ENCODE data around the gene NRAP.

The NRAP gene

DNA sequence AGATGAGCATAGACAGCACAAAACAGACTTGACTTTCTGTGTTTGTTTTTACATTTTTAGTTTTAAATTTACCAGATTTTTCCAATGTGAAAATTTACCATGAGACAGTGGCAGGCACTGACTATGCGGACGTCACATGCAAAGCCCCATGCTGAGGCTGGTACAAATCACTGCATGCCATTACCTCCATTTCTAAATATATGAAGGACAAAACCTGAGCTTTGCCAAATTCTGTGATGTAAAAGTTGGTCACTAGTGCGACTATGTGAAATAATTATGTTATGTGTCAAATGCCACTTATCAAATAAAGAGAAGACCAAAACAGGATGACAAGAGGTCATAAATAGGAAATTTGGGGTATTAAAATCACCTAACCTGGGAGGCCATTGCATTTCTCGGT lies 22.1 kb downstream of the NRAP start:
- no peak for DNase-seq (ENCODE audit: low read depth)

DNA sequence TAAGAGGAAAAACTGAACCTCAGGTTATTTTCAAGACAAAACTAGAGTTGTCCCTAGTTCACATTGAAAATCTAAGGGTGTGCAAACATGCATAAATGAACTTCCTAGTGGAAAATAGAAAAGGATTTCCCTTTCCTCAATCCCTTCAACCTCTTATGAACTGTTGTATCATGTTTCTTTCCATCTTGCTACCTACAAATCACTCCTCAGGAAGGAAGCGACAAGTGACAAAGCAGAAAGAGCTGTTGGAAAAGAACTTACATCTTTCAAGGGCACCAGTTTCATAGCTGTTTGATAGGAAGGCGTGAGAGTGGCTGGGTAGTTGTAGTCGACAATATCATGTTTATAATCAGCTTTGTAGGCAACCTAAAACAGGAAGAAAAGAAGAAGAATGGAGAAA lies 23.9 kb downstream of the NRAP start:
- DNase-seq (ENCODE audit: low read depth) = no peak

DNA sequence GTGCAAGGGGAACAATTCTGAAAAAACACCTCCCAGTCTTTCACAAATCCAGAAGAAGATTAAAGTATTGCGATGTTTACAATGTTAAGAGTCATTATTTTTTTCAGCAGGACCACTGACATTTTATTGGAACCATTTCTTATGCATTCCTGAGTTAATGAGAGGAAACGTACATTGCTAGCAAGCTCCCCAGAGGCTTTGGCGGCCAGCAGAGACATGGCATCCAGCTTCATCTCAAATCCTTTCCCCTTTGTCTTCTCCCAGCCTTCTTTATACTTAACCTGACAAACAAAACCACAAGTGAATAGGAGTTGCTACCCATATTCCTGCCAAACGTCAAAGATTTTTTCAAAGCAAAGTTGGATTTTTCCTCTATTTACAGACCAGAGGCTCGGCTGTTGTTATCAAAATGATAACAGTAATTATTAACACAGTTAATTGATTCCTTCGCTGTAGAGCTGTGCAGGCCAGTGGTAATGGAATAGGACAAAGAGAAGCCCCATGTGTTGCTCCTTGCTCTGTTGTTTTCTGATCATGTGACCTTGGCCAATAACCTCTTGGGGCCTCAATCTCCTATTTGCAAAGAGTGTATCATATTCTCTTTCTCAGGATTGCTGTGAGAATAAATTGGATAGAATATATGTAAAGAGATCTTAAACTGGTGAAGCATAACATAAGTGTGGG lies 32.0 kb downstream of the NRAP start:
- no peak for DNase-seq (ENCODE audit: low read depth)

DNA sequence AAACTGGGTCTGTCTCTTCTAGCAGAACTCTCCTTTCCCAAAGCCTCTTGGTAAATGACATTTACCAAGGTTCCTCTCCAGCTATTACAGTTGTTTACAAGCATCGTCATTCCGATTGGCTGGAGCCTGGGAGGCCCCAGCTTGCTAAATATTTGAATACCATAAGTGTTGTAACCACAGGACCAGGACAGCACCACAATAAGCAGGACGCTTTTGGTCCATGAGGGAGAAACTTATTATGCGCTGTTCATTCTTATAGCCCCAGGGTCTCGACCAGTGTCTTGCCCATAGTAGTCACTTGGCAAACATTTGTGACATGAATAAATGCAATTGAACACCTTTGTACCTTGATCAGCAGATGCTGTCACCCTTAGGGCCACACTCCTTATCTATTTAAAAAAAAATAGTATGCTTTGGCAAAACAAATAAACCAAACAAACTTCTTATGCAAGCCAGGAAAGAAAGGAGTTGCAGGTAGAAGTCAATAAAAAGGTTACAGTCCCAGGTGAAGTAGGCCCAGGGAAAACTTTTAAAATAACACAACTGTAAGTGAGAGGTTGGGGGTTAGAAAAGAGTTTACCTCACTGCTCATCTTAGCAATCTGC lies 32.8 kb downstream of the NRAP start:
- DNase-seq (ENCODE audit: low read depth) = no peak

DNA sequence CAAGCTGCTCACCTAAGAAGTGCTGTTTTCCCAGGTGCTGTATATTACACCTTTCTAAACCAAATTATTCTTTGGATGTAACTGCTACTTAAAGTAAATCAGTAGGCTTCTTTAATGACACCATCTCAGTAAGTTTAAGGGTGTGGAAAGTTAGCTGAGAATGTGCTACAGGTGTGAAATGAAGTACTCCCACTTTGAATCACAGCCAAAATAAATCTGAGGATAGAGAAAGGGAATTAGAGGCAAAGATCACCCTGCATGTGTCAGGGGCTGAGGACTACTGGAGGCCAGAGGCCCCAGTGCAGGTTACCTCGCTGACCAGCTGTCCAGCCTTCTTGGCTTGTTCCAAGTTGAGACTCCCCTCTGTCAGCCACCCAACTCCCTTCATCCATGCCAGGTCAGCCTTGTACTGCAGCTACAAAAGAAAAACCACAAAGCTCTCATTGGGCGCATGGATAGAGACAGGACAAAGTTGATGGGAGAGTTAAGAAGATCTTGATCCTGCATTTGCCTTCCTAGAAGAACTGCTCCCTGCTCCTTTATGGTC lies 35.2 kb downstream of the NRAP start:
- DNase-seq (ENCODE audit: low read depth) = no peak

DNA sequence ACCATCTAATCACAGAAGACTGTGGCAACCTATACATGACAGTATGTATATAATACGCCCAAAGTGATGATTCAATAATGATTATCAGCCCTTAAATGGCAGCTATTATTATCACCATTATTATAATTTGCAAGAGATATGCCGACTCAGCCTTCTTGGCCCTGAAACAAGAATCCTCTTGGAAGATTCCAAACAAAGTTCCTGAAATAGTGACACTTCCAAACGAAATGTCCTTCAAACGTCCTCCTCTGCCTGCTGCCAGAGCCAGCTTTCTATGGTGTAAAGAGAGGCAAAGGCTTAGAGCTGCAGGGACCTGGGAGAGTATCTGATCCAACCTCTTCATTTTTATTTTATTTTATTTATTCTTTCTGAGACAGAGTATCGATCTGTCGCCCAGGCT lies 36.0 kb downstream of the NRAP start:
- DNase-seq (ENCODE audit: low read depth) = no peak

DNA sequence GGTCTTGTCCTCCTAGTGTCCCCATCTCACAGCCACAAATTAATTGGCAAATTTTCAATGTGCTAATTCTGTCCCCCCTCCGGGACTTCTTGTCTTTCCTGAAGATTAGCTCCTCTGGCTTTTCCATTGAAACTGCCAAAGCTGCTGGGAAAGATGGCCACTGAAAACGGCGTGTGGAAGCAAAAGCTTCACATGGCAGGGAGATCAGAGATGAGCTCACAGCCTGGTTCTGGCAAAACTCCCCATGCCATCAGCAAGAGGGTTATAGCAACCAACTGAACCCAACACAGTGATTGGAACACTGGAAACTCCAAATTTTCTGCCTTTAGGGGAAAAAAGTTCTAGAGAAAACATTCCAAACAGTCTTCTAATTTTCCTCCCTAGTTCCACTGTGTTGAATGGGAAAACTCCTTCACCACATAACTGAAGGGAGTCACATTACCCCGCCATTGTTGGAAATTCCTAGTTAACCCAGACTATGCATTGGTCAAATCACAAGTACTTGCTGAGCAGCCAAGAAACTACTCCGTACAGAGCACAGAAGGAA lies 37.0 kb downstream of the NRAP start:
- DNase-seq (ENCODE audit: low read depth) = no peak

DNA sequence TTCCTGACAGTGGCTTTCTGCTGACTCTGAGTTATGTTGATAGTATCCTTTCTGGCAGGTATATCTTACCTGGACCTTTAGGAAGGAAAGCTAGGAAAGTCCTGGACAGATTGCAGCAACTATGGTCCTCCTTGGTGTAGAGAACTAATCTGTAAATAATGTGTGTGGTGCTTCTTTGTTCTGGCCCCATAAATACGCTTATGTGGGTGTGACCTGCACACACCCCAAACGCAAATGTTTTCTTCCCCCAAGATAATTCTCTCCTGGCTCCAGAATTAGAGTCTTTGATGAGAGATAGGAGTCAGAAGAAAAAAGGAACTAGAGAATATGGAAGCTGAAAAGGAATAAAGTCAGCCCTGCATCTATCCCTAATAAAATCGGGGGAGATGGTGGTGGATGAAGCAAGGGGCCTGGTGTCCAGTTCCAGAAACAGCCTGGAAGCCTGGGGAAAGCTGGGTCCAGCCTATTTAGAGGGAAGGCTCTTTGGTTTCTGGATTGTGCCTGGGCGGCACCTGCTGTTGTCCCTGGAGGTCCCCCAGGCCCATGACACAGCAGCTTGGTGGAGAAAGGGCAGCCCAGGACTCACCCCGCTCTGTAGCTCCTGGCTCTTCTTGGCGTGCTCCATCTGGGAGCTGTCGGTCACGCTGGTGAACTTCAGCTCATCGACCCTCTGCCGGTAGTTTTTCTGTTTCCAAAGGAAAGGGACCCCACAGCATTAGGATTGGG lies 38.2 kb downstream of the NRAP start:
- DNase-seq (ENCODE audit: low read depth) = no peak

DNA sequence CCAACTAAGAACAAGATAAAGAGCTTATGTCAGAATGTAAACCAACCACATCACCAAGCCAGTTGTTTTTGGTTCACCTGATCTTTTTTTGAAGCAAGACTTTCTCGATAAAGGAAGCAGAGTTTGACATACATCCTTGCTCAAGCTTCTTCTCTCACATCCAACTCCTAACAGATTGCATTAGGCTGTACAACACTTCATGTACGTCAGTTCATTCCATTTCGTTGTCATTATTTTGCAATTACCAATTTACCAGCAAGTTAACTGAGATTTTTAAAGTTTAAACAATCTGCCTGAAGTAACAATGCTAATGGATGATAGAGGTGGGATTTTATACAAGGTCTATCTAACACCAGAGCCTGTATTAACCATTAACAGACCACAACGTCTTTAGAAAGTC lies 41.0 kb downstream of the NRAP start:
- DNase-seq (ENCODE audit: low read depth) = no peak

DNA sequence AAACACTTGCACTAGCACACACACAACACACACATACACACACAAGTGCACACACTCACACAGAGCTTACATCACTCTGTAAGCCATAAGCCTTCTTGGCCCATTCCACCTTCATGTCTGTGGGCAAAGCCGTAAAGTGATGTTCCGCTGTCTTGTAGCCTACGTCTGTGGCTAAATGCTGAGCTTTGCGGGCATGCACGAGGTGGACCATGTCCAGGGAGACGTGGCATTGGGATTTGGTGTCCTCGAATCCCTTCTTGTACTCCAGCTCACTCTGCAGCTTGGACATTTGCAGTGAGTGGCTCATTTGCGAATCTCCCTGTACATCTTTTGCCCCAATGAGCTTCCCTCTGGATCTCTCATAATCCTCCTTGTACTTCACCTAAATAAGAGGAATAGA lies 42.0 kb downstream of the NRAP start:
- DNase-seq (ENCODE audit: low read depth) = no peak

DNA sequence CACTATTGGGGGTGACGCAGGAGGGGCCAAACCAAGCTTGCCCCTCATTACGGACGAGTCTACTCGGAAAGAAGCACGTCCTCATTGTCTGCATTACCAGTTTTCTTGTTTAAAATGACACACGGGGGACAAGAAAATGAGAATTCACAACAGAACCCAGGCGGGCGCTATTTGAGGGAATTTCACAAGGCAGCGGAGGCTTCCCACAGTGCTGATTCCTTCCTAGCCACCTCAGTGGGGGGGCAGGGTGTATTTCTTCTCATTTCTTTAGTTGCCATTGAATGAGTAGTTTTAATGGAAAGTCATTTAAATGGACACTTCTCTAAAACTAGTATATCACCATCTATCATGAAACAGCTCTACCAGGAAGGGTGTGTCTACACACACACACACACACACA lies 42.9 kb downstream of the NRAP start:
- DNase-seq (ENCODE audit: low read depth) = no peak

DNA sequence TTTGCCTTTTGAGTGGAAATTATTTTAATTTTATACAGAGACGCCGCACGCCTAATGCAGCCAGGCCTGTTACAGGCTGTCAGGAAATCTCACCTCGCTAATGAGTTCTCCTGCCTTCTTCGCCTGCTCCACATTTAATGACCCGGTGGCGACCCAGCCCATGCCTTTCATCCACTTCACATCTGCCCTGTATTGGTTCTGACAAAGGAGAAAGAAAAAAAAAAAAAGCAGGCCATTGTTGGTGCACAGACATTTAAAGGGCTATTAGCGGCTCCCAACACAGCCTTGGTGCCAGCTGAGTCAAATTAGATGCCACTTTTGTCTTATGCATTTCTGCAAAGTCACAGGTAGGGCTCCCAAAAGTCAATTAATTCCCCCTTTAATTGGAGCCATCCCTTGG lies 43.3 kb downstream of the NRAP start:
- DNase-seq (ENCODE audit: low read depth) = no peak

DNA sequence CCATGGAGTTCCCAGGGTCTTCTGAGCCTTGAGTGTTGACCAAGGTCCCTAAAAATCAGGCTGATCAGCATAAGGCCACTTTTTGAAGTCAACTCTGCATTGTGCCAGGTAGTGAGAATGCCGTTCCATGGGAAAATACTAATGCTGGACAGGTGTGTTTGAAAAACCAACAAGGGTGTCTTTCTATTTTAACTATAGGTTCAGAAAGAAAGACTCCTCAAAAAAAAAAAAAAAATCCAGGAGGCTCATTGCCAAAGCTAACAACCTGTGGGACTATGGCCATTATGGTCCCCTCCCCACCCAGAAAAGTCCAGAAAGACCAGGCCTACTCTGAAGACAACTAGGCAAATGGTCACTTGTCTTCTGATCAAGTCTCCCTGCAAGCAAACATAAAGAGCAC lies 44.4 kb downstream of the NRAP start:
- no peak for DNase-seq (ENCODE audit: low read depth)

DNA sequence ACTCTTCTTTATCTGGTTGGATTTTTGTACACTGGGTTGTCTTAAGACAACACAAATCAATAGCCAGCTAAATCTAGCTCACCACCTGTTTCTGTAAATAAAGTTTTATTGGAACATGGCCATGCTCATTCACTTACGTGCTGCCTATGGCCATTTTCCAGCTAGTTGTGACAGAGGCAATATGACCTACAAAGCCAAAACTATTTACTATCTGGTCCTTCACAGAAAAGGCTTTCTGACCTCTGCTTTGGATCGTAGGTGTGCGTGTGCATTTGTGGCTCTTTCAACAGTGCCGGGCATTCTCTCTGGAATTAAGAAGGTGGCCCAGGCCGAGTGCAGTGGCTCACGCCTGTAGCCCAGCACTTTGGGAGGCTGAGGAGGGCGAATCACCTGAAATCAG lies 45.5 kb downstream of the NRAP start:
- no peak for DNase-seq (ENCODE audit: low read depth)

DNA sequence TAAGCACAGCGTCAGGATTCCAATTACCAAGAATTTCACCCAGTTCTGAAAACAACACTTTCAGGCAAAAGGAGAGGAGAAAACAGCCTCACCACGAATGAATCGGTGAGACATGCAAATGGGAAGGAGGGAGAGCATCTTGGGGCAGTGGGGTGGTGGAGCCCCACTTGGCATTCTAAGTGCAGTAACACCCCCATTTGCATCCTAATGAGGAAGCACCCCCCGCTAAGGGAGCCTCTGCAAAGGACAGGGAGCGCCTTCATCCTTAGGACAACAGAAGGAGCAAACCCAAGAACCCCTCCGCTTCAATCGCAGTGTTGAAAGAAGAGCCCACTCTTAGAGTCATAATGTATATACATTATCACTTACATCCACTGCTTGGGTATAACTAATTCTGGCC lies 46.8 kb downstream of the NRAP start:
- no peak for DNase-seq (ENCODE audit: low read depth)

DNA sequence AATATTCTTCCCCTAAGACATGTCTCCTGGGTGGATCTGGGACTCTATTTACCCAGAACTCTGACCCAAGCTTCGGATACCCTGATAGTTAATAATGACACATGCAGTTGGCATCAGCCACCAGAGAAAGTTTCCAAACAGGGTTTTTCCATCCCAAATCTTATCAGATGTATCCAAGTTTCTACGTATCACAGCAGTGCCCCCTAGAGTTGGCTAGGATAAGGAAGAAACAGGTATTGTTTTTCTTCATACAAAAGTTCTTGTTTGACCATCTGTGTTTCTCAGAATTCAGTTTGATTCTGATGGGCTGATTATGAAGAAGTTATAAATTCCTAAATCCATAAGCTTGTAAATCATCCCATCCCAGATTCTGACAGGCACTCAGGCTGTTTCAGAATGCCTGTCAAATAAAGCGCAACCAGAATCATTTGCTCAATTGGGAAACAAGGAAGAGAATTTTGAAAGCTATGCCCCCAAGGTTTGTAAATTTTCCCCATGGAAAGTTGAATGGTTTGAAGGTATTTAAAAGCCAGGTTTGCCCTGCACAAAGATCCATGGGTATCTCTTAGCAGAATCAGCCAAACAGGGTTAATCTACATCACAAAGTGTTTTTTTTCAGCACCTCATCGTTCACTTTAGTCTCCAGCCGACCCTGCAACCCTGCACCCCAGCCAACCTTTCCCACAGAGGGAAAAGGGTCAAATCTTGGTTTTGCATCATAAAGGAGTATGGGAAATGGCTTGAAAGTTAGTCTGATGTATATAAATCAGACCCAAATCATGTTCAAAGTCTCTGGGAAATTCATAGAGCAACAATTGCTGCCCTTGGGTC lies 47.4 kb downstream of the NRAP start:
- DNase-seq (ENCODE audit: low read depth) = no peak

DNA sequence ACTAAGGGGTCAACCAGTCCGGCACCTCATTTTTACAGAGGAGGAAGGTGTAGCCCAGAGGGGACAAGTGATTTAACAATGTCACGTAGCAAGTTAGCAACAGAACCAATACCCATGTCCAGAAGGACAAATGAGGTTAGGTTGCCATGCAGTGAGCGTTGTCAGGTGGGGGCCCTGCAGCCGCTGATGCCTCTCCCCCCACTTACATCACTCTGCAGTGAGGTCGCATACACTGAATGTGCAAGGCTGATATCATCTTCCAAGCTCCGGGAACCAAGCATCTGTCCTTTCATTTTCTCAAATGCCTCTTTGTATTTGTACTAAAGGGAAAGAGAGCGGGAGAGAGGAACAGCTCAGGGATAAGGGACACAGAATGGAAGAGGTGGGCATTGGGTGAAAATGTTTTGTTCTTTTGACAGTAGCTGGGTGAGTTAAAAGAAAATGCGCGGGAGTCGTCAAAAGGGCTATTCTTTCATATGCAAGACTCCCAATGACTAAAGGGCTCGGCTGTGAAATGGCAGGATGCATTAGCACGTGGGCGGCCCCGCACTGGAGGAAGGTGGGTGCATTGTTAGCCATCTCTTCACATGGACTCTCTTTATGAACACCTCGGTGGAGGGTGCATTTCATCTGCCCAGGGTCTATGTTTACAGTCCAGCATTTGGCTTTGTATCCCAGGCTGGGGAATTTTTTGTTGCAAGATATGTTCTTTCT lies 49.7 kb downstream of the NRAP start:
- no peak for DNase-seq (ENCODE audit: low read depth)

DNA sequence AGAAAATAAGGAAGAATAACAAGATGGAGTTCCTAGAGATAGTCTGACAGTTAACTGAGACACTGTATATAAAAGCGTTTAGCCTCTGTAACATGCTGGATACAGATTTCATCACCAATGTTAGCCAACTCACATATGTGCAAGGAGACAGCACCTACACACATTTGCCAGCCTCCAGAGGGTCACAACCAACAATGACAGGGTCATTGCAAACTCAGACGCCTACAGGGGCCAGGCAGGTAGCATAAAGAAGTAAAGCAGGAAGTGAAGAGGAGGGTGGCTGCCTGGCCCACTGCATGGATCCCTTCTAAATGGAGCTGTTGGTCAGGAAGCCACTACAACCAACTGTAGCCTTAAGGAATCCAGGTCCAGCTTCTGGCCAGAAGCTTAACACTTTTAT lies 50.4 kb downstream of the NRAP start:
- DNase-seq (ENCODE audit: low read depth) = no peak

DNA sequence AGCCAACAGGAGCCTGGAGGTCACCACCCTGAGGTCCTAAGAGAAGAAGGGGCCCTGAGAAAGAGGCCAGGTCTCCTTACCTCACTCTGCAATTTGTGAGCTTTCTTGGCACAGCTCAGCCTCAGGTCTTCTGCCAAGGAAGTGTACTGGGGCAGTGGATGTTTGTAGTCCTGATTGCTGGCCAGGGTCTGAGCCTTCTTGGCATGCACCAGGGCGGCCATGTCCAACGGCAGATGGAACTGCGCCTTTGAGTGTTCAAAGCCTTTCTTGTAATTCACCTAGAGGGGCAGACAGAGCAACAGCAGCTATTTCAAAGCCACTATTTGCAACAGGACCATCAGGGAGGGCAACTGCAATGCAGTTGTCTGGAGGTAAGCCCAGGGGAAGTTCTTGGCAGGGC lies 51.7 kb downstream of the NRAP start:
- DNase-seq (ENCODE audit: low read depth) = no peak

DNA sequence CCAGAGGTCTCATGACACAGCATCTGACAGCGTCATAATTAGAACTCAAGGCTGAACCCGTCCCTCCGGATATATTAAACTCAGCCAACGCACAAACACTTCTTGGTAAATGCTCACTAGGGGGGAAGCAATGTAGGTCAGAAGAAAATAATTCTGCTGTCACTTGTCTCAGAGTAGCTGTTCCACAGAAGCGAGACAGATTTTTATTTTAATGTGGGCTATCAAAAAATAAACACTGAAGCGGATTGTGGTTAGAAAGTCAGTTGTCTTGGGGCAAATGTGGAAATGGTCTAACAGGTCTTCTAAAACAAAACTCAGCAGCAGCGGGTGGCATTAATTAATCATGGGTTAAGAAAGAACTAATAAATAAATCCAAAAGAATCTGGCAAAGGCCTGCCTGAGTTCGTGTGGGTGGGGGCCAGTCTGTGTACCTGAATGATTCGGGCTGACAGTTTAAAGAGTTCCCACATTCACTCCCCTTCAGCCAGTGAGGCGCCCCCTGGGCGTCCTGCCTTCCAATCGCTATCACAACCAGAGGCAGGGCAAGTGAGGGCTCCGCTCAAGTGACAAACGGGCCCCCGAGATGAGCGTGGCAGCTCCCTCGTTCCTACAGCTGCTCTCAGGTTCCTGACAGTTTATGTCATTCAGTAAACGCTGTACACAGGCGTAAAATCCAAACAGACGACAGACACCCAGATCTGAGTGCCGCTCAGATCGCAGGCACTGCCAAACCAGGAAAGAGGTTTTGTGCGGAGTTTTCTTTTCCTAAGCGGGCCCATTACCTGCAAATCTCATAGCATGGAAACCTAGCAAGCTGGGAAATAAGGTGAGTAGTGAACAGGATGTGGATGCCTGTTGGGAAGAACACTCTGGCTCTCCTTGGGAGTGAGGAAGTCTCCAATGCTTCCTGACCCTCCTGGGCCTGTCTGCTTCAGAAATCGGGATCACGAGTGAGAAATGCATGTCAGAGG lies 52.9 kb downstream of the NRAP start:
- DNase-seq (ENCODE audit: low read depth) = no peak

Data from activated T-cell treated with anti-CD3 and anti-CD28 coated beads for 48 hours (primary cell).